SK-N-SH treated with all-trans-retinoic acid at 6 μM for 48 hours (cell line): ENCODE data around the gene ARPC1A.

Experiments
- ATAC-seq: fragments of 200-7000 bp; cut with Tn5 transposase; 3 replicates; pipeline ENCODE4 v1.9.1; 2020; ENCODE audit warnings: mild to moderate bottlenecking, moderate library complexity
- ARNTL ChIP-seq: fragments of 450-650 bp; formaldehyde crosslinking; IDR thresholded peaks from 2 replicates; pipeline ENCODE4 v1.5.0; 2020; ENCODE audit warnings: low read depth, mild to moderate bottlenecking, moderate library complexity, borderline replicate concordance
- BACH2 ChIP-seq: fragments of 250-450 bp; sonication (Bioruptor Pico); IDR thresholded peaks from 2 replicates; pipeline ENCODE4 v1.9.0; 2021; ENCODE audit warnings: mild to moderate bottlenecking, borderline replicate concordance
- CREB5 ChIP-seq: fragments of 250-450 bp; sonication (Bioruptor Pico); IDR thresholded peaks from 2 replicates; pipeline ENCODE4 v1.5.1; 2020; ENCODE audit warnings: low read depth, mild to moderate bottlenecking, moderate library complexity
- CSRNP3 ChIP-seq: fragments of 250-450 bp; sonication (Bioruptor Pico); IDR thresholded peaks from 2 replicates; pipeline ENCODE4 v1.5.1; 2021; ENCODE audit warnings: mild to moderate bottlenecking, moderate library complexity
- ESRRG ChIP-seq: fragments of 250-450 bp; sonication (Bioruptor Pico); IDR thresholded peaks from 2 replicates; pipeline ENCODE4 v1.6.1; 2021; ENCODE audit warnings: mild to moderate bottlenecking
- GLIS3 ChIP-seq: fragments of 250-450 bp; sonication (Bioruptor Pico); IDR thresholded peaks from 2 replicates; pipeline ENCODE4 v1.5.0; 2020; ENCODE audit warnings: mild to moderate bottlenecking, moderate library complexity
- ISL1 ChIP-seq: fragments of 250-450 bp; sonication (Bioruptor Pico); IDR thresholded peaks from 2 replicates; pipeline ENCODE4 v2.1.2; 2022; ENCODE audit warnings: mild to moderate bottlenecking, moderate library complexity
- PATZ1 ChIP-seq: fragments of 250-450 bp; sonication (Bioruptor Pico); IDR thresholded peaks from 2 replicates; pipeline ENCODE4 v1.8.0; 2020; ENCODE audit warnings: mild to moderate bottlenecking, moderate library complexity, borderline replicate concordance
- PPARA ChIP-seq: fragments of 250-450 bp; sonication (Bioruptor Pico); IDR thresholded peaks from 2 replicates; pipeline ENCODE4 v1.5.0; 2020; ENCODE audit warnings: mild to moderate bottlenecking, borderline replicate concordance
- TCF4 ChIP-seq: fragments of 250-450 bp; sonication (Bioruptor Pico); IDR thresholded peaks from 2 replicates; pipeline ENCODE4 v1.8.0; 2021; ENCODE audit warnings: mild to moderate bottlenecking, moderate library complexity, borderline replicate concordance
- TOX ChIP-seq: fragments of 250-450 bp; sonication (Bioruptor Pico); IDR thresholded peaks from 2 replicates; pipeline ENCODE4 v1.8.0; 2021; ENCODE audit warnings: mild to moderate bottlenecking, moderate library complexity, borderline replicate concordance
- TSHZ2 ChIP-seq: fragments of 250-450 bp; sonication (Bioruptor Pico); IDR thresholded peaks from 2 replicates; pipeline ENCODE4 v1.5.0; 2020; ENCODE audit warnings: mild to moderate bottlenecking, moderate library complexity
- ZC3H10 ChIP-seq: fragments of 250-450 bp; sonication (Bioruptor Pico); IDR thresholded peaks from 2 replicates; pipeline ENCODE4 v1.5.1; 2021; ENCODE audit warnings: mild to moderate bottlenecking, moderate library complexity
- ZNF565 ChIP-seq: fragments of 450-650 bp; formaldehyde crosslinking; conservative IDR thresholded peaks from 2 replicates; pipeline ENCODE4 v1.5.0; 2020; ENCODE audit warnings: low read depth, mild to moderate bottlenecking, moderate library complexity
- ZNF8 ChIP-seq: fragments of 450-650 bp; formaldehyde crosslinking; IDR thresholded peaks from 2 replicates; pipeline ENCODE4 v1.5.0; 2020; ENCODE audit warnings: mild to moderate bottlenecking, moderate library complexity

ARPC1A gene

GRCh38 chr7:99393355-99394187, 67.9 kb downstream of the ARPC1A start:
- TF ChIP-seq TCF4 (CRISPR knock-in tag) (peak; percentile 21), CREB5 (CRISPR knock-in tag) (0 out of 2 replicates have a peak, but pooled peaks have one; percentile 29), ARNTL (CRISPR knock-in tag) (no peak), ESRRG (CRISPR knock-in tag) (peak; percentile 10; the same call in 1 of the 2 replicates), PATZ1 (0 out of 2 replicates have a peak, but pooled peaks have one; percentile 37), CSRNP3 (peak; percentile 4; the same call in 1 of the 2 replicates)
- TF ChIP-seq, all 23 proteins: peak for 5
- peak; percentile 36 for ATAC-seq

- no peak for TF ChIP-seq PATZ1
- ATAC-seq: no peak
These were observed 68.4 kb downstream of the ARPC1A start for GRCh38 chr7:99394188-99394502.

- no peak for TF ChIP-seq TOX (CRISPR knock-in tag)
- TF ChIP-seq CREB5 (CRISPR knock-in tag): no peak
- no peak for TF ChIP-seq GLIS3 (CRISPR knock-in tag)
- TF ChIP-seq ARNTL (CRISPR knock-in tag): no peak
- TF ChIP-seq ZNF565 (CRISPR knock-in tag): no peak
- TF ChIP-seq ZNF8: no peak
- TF ChIP-seq CSRNP3: no peak
- no peak for TF ChIP-seq BACH2
- no peak for TF ChIP-seq PATZ1
- no peak for TF ChIP-seq ISL1 (CRISPR knock-in tag)
- TF ChIP-seq TSHZ2 (CRISPR knock-in tag): no peak
- TF ChIP-seq PPARA: no peak
- no peak for TF ChIP-seq ZC3H10 (CRISPR knock-in tag)
- ATAC-seq: no peak
These were observed 70.1 kb downstream of the ARPC1A start for GRCh38 chr7:99395616-99396327.
